ENCODE data around the gene BNIP3. TPM values are rescaled to one million over a fixed set of nuclear protein-coding genes. Genes with fewer than 3 reads are reported as not detected.

BNIP3 gene
- total RNA-seq, 2 donors from 2014 or later = 147 to 158 TPM

- DNase-seq (peak in 1 of 4 donors; percentile 21), ATAC-seq (no peak)
- intact Hi-C loops (cut with DNase I) = loop anchor here (5.0 kb wide), 1 partner anchor 45 kb away; no protein-coding TSS in a partner anchor
- Histone ChIP-seq H3K4me3 (no peak overlapping the region), H3K36me3 (replicated peaks in 1 of 2; ENCODE audit: insufficient read depth in 1 of 2, low read depth in 2 of 2) (peaks cover 0 to 9% of the 10 kb centered on the region in 2 donors), H3K27me3 (no peaks in the 10 kb centered on the region), H3K9me3 (no peaks in the 10 kb centered on the region), H3K27ac (peak overlapping the region in 3 of 4 donors; percentile 75 to 96 (median 93)), H3K4me1 (peaks cover 72% of the 10 kb centered on the region)
- 38 to 46% methylated on average over 11 to 13 of the region's 13 CpGs for WGBS, 2 donors
- TF ChIP-seq CTCF (IDR thresholded peaks at IDR 0.05) (no peak), POLR2A (IDR thresholded peaks at IDR 0.05) (peak in 1 of 3 donors; percentile 16)
Observed at GRCh38 chr10:131977323-131978096, 4.2 kb downstream of the BNIP3 start.

- Histone ChIP-seq H3K27me3 (no peaks in the 10 kb centered on the region), H3K4me1 (peaks cover 72% of the 10 kb centered on the region), H3K9me3 (no peaks in the 10 kb centered on the region), H3K4me3 (no peak overlapping the region), H3K36me3 (replicated peaks in 1 of 2; ENCODE audit: insufficient read depth in 1 of 2, low read depth in 2 of 2) (peaks cover 6 to 11% of the 10 kb centered on the region in 2 donors), H3K27ac (peak overlapping the region in 1 of 4 donors; percentile 75)
- intact Hi-C loops (cut with DNase I) = loop anchor here (5.0 kb wide), 1 partner anchor 47 kb away; no protein-coding TSS in a partner anchor
- ATAC-seq (no peak), DNase-seq (peak in 1 of 4 donors; percentile 13)
- no peak for TF ChIP-seq CTCF (IDR thresholded peaks at IDR 0.05)
- TF ChIP-seq POLR2A (IDR thresholded peaks at IDR 0.05) = no peak
- WGBS, 2 donors = 90 to 94% methylated on average over 10 of the region's 10 CpGs
Observed at GRCh38 chr10:131975796-131976195, 5.9 kb downstream of the BNIP3 start.

- ATAC-seq (no peak), DNase-seq (no peak)
- H3K9me3 ChIP-seq = no peaks in the 10 kb centered on the region
- no peak overlapping the region for H3K4me3 ChIP-seq
- TF ChIP-seq CTCF (IDR thresholded peaks at IDR 0.05) = no peak
- TF ChIP-seq POLR2A (IDR thresholded peaks at IDR 0.05) = no peak
- H3K27ac ChIP-seq = no peak overlapping the region
- 72 to 81% methylated on average over 6 of the region's 6 CpGs for WGBS, 2 donors
- no peaks in the 10 kb centered on the region for H3K27me3 ChIP-seq
- intact Hi-C loops (cut with DNase I) = loop anchor here (5.0 kb wide), 1 partner anchor 47 kb away; no protein-coding TSS in a partner anchor
- H3K36me3 ChIP-seq (replicated peaks in 1 of 2; ENCODE audit: insufficient read depth in 1 of 2, low read depth in 2 of 2) = peaks cover 11 to 19% of the 10 kb centered on the region in 2 donors
- H3K4me1 ChIP-seq = peaks cover 72% of the 10 kb centered on the region
Observed at GRCh38 chr10:131975003-131975402, 6.7 kb downstream of the BNIP3 start.

- WGBS, 2 donors = 85 to 92% methylated on average over 14 of the region's 14 CpGs
Observed at GRCh38 chr10:131974034-131974817, 7.5 kb downstream of the BNIP3 start.

More at GRCh38 chr10:131974034-131974817, 7.5 kb downstream of the BNIP3 start:
- intact Hi-C loops (cut with DNase I) = no loop called here
- no peaks in the 10 kb centered on the region for H3K27me3 ChIP-seq
- no peak for ATAC-seq
- DNase-seq = no peak
- no peak overlapping the region for H3K27ac ChIP-seq
- no peaks in the 10 kb centered on the region for H3K9me3 ChIP-seq
- H3K36me3 ChIP-seq (replicated peaks in 1 of 2; ENCODE audit: insufficient read depth in 1 of 2, low read depth in 2 of 2) = peaks cover 16 to 25% of the 10 kb centered on the region in 2 donors
- TF ChIP-seq CTCF (IDR thresholded peaks at IDR 0.05) = no peak
- TF ChIP-seq POLR2A (IDR thresholded peaks at IDR 0.05) = no peak
- no peak overlapping the region for H3K4me3 ChIP-seq
- H3K4me1 ChIP-seq = peaks cover 70% of the 10 kb centered on the region

All from body of pancreas (tissue), 4 donors.